Panc1 (cell line): ENCODE results near the gene ATP11C. TPM values are rescaled to one million over a fixed set of nuclear protein-coding genes. Genes with fewer than 3 reads are reported as not detected.

Source experiments
- ATAC-seq: fragments of 200-7000 bp; cut with Tn5 transposase; 2 replicates; pipeline ENCODE4 v1.9.1; 2020; ENCODE audit warnings: mild to moderate bottlenecking, moderate library complexity
- BruUV-seq: library from RNA; stranded (reverse); fragments of 400-500 nt; replicated peaks from 2 replicates; lab custom pipeline; 2021; lab: Mats Ljungman, UMichigan
- CTCF ChIA-PET: fragments of 300-600 bp; sonication (Branson Sonifier 250); formaldehyde crosslinking; loops from one replicate; lab custom pipeline; 2022; ENCODE audit warnings: antibody characterized with exemption; lab: Charles Lee
- POLR2A ChIA-PET: fragments of 300-600 bp; sonication (Branson Sonifier 250); formaldehyde crosslinking; loops from one replicate; lab custom pipeline; 2022; ENCODE audit warnings: antibody characterized with exemption; lab: Charles Lee
- DNase-seq: peaks from one replicate; pipeline ENCODE4 v3.0.0-alpha.2; 2010; ENCODE audit warnings: low read depth, low spot score
- H3K27ac ChIP-seq: 2 replicates; pipeline ENCODE4 v1.5.1; 2011; ENCODE audit warnings: mild to moderate bottlenecking, low read length, inconsistent platforms
- H3K27me3 ChIP-seq: fragments of 200-500 bp; sonication (Bioruptor generic); 2 replicates; pipeline ENCODE4 v1.6.0; 2014; ENCODE audit warnings: low read length, inconsistent platforms; ENCODE audit not compliant: control insufficient read depth, insufficient read depth
- H3K36me3 ChIP-seq: fragments of 200-500 bp; sonication (Bioruptor generic); 2 replicates; pipeline ENCODE4 v1.5.1; 2014; ENCODE audit warnings: inconsistent platforms, mild to moderate bottlenecking, low read length, moderate library complexity; ENCODE audit not compliant: control insufficient read depth, insufficient read depth
- H3K4me1 ChIP-seq: 2 replicates; pipeline ENCODE4 v1.5.1; 2011; ENCODE audit warnings: inconsistent platforms, mild to moderate bottlenecking, low read length, moderate library complexity; ENCODE audit not compliant: control insufficient read depth, insufficient read depth
- H3K4me3 ChIP-seq, 2 experiments: 2 replicates each; pipeline ENCODE4 v1.5.1; 2011 to 2012; ENCODE audit warnings: low read depth in 2 of 2, low read length in 2 of 2, mild to moderate bottlenecking in 2 of 2, inconsistent platforms in 1 of 2, moderate library complexity in 1 of 2
- H3K9me3 ChIP-seq: fragments of 200-500 bp; sonication (Bioruptor generic); 2 replicates; pipeline ENCODE4 v1.5.1; 2014; ENCODE audit warnings: low read depth, mild to moderate bottlenecking, inconsistent platforms, low read length, moderate library complexity; ENCODE audit not compliant: control insufficient read depth, insufficient read depth
- POLR2AphosphoS5 ChIP-seq: IDR thresholded peaks from 2 replicates; pipeline ENCODE4 v1.6.1; 2012; ENCODE audit warnings: mild to moderate bottlenecking, low read depth, low read length, moderate library complexity
- SIN3A ChIP-seq: IDR thresholded peaks from 2 replicates; pipeline ENCODE4 v1.6.1; 2012; ENCODE audit warnings: low read depth, mild to moderate bottlenecking, low read length, moderate library complexity, borderline replicate concordance; ENCODE audit not compliant: insufficient read depth
- TCF7L2 ChIP-seq: IDR thresholded peaks from 2 replicates; pipeline ENCODE4 v1.6.1; 2011; ENCODE audit warnings: mild to moderate bottlenecking, low read depth, low read length, inconsistent platforms
- in situ Hi-C: cut with HindIII; loops from 2 replicates; pipeline ENCODE4 v1.10.0; 2016; ENCODE audit warnings: low sequenced_read_pairs, low pct_unique_long_range_greater_than_20kb
- intact Hi-C: fragments of 100-400 bp; cut with micrococcal nuclease; formaldehyde crosslinking; loops from one replicate; pipeline ENCODE4 v1.10.0; 2022; ENCODE audit not compliant: unreplicated experiment
- total RNA-seq: library from RNA; stranded (reverse); gene quantifications from one replicate; pipeline ENCODE4 v1.2.1, GENCODE V29; 2021; ENCODE audit not compliant: unreplicated experiment
- TF ChIP-seq, protein P1 (sequence below), 2 experiments: IDR thresholded peaks; 2 replicates each; pipeline ENCODE4 v1.6.1; 2011 to 2012; ENCODE audit warnings: low read depth in 2 of 2, control low read depth in 1 of 2, low read length in 1 of 2, mild to moderate bottlenecking in 1 of 2, moderate library complexity in 1 of 2; ENCODE audit not compliant: insufficient read depth in 1 of 2
- TF ChIP-seq, protein P2 (sequence below): fragments of 450-650 bp; IDR thresholded peaks from 2 replicates; pipeline ENCODE4 v1.5.1; 2017; ENCODE audit warnings: mild to moderate bottlenecking

The ATP11C gene
- total RNA-seq, 1 experiment from 2014 or later: 61.3 TPM

DNA sequence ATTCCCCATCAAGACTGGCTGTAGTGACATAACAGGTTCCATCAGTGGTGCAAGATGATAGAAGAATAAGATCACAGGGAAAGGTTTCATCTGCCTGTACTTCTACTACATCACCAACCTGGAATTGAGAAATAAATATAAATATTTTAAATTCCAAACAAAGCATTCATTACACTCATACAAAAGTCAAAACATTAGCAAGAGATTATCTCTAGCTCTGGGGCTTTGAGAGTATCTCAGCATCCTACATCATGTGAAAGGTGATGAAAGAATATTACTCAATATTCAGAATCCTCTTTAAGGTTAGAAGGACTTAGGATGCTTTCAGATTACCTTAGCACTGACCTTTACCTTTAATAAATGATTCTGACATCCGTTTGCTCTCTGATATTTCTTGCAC is 128.4 kb downstream of the ATP11C start:
- Histone ChIP-seq H3K9me3 (no peaks in the 10 kb centered on the region), H3K27ac (no peak overlapping the region), H3K4me3 (no peak overlapping the region), H3K4me1 (no peaks in the 10 kb centered on the region), H3K27me3 (no peaks in the 10 kb centered on the region), H3K36me3 (peaks cover 6% of the 10 kb centered on the region; the same call in 1 of the 2 replicates)
- in situ Hi-C loops (no loop called here), intact Hi-C loops (no loop called here)
- no peak for ATAC-seq
- no peak for DNase-seq
- TF ChIP-seq TCF7L2 (no peak), SIN3A (no peak)
- ChIA-PET POLR2A (no interaction called here), CTCF (no interaction called here)
- BruUV-seq: no TSS peak

DNA sequence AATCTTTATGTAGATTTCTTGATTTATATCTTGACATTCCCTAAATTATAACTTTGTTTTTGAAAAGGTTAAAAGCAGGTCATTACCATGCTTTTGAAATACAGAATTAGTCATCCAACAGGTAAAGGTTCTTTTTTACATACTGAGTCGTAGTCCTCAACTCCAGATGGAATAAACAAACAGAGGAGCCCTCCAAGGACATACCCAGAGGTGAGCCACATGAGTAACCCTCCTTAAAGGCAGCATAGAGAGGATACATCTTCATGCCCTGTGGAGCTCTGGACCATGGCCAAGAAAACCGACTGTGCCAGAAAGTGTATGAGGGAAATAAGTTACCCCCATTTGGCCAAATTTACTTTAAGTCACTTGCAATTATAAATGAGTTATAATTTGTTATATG is 129.6 kb downstream of the ATP11C start:
- in situ Hi-C loops: no loop called here
- CTCF ChIA-PET: no interaction called here
- intact Hi-C loops: no loop called here
- Histone ChIP-seq H3K27me3 (no peaks in the 10 kb centered on the region), H3K9me3 (no peaks in the 10 kb centered on the region), H3K4me3 (no peak overlapping the region), H3K36me3 (peaks cover 6% of the 10 kb centered on the region; the same call in 1 of the 2 replicates), H3K4me1 (no peaks in the 10 kb centered on the region), H3K27ac (no peak overlapping the region)
- BruUV-seq: no TSS peak
- DNase-seq (no peak), ATAC-seq (no peak)
- POLR2A ChIA-PET: no interaction called here
- TF ChIP-seq TCF7L2 (no peak), POLR2AphosphoS5 (no peak), SIN3A (no peak)
- TF ChIP-seq, protein P1, sequence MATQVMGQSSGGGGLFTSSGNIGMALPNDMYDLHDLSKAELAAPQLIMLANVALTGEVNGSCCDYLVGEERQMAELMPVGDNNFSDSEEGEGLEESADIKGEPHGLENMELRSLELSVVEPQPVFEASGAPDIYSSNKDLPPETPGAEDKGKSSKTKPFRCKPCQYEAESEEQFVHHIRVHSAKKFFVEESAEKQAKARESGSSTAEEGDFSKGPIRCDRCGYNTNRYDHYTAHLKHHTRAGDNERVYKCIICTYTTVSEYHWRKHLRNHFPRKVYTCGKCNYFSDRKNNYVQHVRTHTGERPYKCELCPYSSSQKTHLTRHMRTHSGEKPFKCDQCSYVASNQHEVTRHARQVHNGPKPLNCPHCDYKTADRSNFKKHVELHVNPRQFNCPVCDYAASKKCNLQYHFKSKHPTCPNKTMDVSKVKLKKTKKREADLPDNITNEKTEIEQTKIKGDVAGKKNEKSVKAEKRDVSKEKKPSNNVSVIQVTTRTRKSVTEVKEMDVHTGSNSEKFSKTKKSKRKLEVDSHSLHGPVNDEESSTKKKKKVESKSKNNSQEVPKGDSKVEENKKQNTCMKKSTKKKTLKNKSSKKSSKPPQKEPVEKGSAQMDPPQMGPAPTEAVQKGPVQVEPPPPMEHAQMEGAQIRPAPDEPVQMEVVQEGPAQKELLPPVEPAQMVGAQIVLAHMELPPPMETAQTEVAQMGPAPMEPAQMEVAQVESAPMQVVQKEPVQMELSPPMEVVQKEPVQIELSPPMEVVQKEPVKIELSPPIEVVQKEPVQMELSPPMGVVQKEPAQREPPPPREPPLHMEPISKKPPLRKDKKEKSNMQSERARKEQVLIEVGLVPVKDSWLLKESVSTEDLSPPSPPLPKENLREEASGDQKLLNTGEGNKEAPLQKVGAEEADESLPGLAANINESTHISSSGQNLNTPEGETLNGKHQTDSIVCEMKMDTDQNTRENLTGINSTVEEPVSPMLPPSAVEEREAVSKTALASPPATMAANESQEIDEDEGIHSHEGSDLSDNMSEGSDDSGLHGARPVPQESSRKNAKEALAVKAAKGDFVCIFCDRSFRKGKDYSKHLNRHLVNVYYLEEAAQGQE (IDR thresholded peaks at IDR 0.05; ENCODE audit: insufficient read depth in 1 of 2, low read depth in 2 of 2, low read length in 1 of 2): no peak
- TF ChIP-seq, protein P2, sequence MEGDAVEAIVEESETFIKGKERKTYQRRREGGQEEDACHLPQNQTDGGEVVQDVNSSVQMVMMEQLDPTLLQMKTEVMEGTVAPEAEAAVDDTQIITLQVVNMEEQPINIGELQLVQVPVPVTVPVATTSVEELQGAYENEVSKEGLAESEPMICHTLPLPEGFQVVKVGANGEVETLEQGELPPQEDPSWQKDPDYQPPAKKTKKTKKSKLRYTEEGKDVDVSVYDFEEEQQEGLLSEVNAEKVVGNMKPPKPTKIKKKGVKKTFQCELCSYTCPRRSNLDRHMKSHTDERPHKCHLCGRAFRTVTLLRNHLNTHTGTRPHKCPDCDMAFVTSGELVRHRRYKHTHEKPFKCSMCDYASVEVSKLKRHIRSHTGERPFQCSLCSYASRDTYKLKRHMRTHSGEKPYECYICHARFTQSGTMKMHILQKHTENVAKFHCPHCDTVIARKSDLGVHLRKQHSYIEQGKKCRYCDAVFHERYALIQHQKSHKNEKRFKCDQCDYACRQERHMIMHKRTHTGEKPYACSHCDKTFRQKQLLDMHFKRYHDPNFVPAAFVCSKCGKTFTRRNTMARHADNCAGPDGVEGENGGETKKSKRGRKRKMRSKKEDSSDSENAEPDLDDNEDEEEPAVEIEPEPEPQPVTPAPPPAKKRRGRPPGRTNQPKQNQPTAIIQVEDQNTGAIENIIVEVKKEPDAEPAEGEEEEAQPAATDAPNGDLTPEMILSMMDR: no peak

DNA sequence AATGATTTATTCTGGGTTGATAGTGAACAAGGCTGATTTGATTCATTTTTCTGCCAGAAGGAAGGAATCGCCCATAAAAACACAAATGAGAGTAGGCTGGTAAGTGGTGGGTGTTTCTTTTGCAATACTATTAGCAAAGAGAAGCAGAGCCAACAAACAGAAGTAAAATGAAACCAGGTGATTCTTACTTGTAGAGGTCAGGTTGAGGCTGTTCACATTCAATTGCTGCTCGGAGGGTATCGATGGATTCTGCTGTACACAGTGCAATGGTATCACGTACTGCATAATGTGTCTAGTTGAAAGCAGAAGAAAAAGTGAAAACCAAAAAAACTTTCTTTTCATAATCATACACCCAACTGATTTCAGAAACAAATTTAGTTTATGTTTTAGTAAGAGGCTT is 130.8 kb downstream of the ATP11C start:
- ATAC-seq: no peak
- intact Hi-C loops: no loop called here
- CTCF ChIA-PET: no interaction called here

More for the DNA sequence above, 130.8 kb downstream of the ATP11C start:
- Histone ChIP-seq H3K4me1 (no peaks in the 10 kb centered on the region), H3K4me3 (no peak overlapping the region), H3K27me3 (no peaks in the 10 kb centered on the region), H3K27ac (no peak overlapping the region), H3K9me3 (no peaks in the 10 kb centered on the region), H3K36me3 (peaks cover 6% of the 10 kb centered on the region; the same call in 1 of the 2 replicates)
- no TSS peak for BruUV-seq
- DNase-seq: no peak
- POLR2A ChIA-PET: no interaction called here
- no peak for TF ChIP-seq TCF7L2
- TF ChIP-seq, protein P1 (IDR thresholded peaks at IDR 0.05; ENCODE audit: insufficient read depth in 1 of 2, low read depth in 2 of 2, low read length in 1 of 2): no peak
- TF ChIP-seq POLR2AphosphoS5: no peak
- no peak for TF ChIP-seq SIN3A
- TF ChIP-seq, protein P2: no peak
- in situ Hi-C loops: no loop called here
